ENCODE measurements around the gene SNX14.

GRCh38 chr6:85642774-85643536, 49.3 kb upstream of the SNX14 start, which contains the start of gene SYNCRIP:
- TF ChIP-seq PATZ1 (CRISPR knock-in tag; IDR thresholded peaks at IDR 0.05; ENCODE audit: borderline replicate concordance) (peak; percentile 63; the same call in 1 of the 2 replicates), CREB5 (CRISPR knock-in tag; IDR thresholded peaks at IDR 0.05; ENCODE audit: low read depth) (no peak), ZC3H10 (CRISPR knock-in tag; IDR thresholded peaks at IDR 0.05) (no peak), PPARA (CRISPR knock-in tag; IDR thresholded peaks at IDR 0.05; ENCODE audit: borderline replicate concordance) (no peak), POU6F1 (CRISPR knock-in tag; IDR thresholded peaks at IDR 0.05; ENCODE audit: borderline replicate concordance, low read depth) (no peak), ISL1 (CRISPR knock-in tag; IDR thresholded peaks at IDR 0.05) (no peak), OSR1 (CRISPR knock-in tag; IDR thresholded peaks at IDR 0.05) (no peak), TCF4 (CRISPR knock-in tag; IDR thresholded peaks at IDR 0.05; ENCODE audit: borderline replicate concordance) (no peak), SNAI2 (CRISPR knock-in tag; IDR thresholded peaks at IDR 0.05) (no peak), ARNTL (CRISPR knock-in tag; IDR thresholded peaks at IDR 0.05; ENCODE audit: borderline replicate concordance, low read depth) (no peak), ZNF8 (CRISPR knock-in tag; IDR thresholded peaks at IDR 0.05) (no peak), TOX (CRISPR knock-in tag; IDR thresholded peaks at IDR 0.05; ENCODE audit: borderline replicate concordance) (no peak), RARB (CRISPR knock-in tag; IDR thresholded peaks at IDR 0.05) (peak; percentile 55; the same call in 1 of the 2 replicates)
